HTR-8/SVneo (cell line): ENCODE results near the gene CDKAL1.
"Not testable (repeated sequence)": the region's sequence is repeated elsewhere in the genome, so short reads cannot be mapped to it uniquely, and the experiment has no call there.

Source experiments
- DNase-seq: peaks from one replicate; pipeline ENCODE4 v3.0.0; 2011; ENCODE audit warnings: low spot score, mixed read lengths; ENCODE audit not compliant: insufficient read length
- FAIRE-seq: peaks from 2 replicates; lab custom pipeline; 2011; peaks lifted over from hg19 to GRCh38; lab: Jason Lieb, UNC

CDKAL1 gene

GRCh38 chr6:20630136-20630535 is 95.9 kb downstream of the CDKAL1 start:
- FAIRE-seq (no peak), DNase-seq (no peak)

GRCh38 chr6:20630617-20631548 is 96.6 kb downstream of the CDKAL1 start:
- DNase-seq (no peak), FAIRE-seq (no peak)

- DNase-seq, result no peak
- FAIRE-seq, result no peak
These were observed 97.3 kb downstream of the CDKAL1 start for GRCh38 chr6:20631549-20631924.

- FAIRE-seq, result no peak
- no peak for DNase-seq
These were observed 98.4 kb downstream of the CDKAL1 start for GRCh38 chr6:20632696-20633095.

- FAIRE-seq (no peak), DNase-seq (no peak)
These were observed 99.5 kb downstream of the CDKAL1 start for GRCh38 chr6:20633566-20634340.

- FAIRE-seq (no peak), DNase-seq (no peak)
These were observed 104.9 kb downstream of the CDKAL1 start for GRCh38 chr6:20639161-20639560.

GRCh38 chr6:20640181-20640580 is 105.9 kb downstream of the CDKAL1 start:
- FAIRE-seq (no peak), DNase-seq (no peak)

GRCh38 chr6:20642441-20642840 is 108.2 kb downstream of the CDKAL1 start:
- FAIRE-seq (no peak), DNase-seq (no peak)

GRCh38 chr6:20644667-20645370 is 110.6 kb downstream of the CDKAL1 start:
- peak; percentile 13 for DNase-seq
- no peak for FAIRE-seq

- not testable (repeated sequence) for FAIRE-seq, DNase-seq
These were observed 111.3 kb downstream of the CDKAL1 start for GRCh38 chr6:20645572-20645971.

GRCh38 chr6:20647585-20647984 is 113.3 kb downstream of the CDKAL1 start:
- no peak for FAIRE-seq
- DNase-seq, result no peak

GRCh38 chr6:20649696-20650470 is 115.6 kb downstream of the CDKAL1 start:
- FAIRE-seq, DNase-seq: not testable (repeated sequence)

GRCh38 chr6:20652299-20653084 is 118.2 kb downstream of the CDKAL1 start:
- no peak for FAIRE-seq

GRCh38 chr6:20653085-20653479 is 118.8 kb downstream of the CDKAL1 start:
- no peak for DNase-seq
- no peak for FAIRE-seq

More at GRCh38 chr6:20652299-20653084, 118.2 kb downstream of the CDKAL1 start:
- DNase-seq, result peak; percentile 9

GRCh38 chr6:20655317-20655716 is 121.1 kb downstream of the CDKAL1 start:
- FAIRE-seq (no peak), DNase-seq (no peak)

GRCh38 chr6:20657274-20657800 is 123.1 kb downstream of the CDKAL1 start:
- DNase-seq (no peak), FAIRE-seq (no peak)

GRCh38 chr6:20658053-20658452 is 123.8 kb downstream of the CDKAL1 start:
- DNase-seq, result no peak
- no peak for FAIRE-seq

- FAIRE-seq (no peak), DNase-seq (no peak)
These were observed 124.3 kb downstream of the CDKAL1 start for GRCh38 chr6:20658516-20658915.

- FAIRE-seq, result no peak
- no peak for DNase-seq
These were observed 126.3 kb downstream of the CDKAL1 start for GRCh38 chr6:20660534-20660933.
